Measurements from ENCODE around the gene GFRA1.

DNA sequence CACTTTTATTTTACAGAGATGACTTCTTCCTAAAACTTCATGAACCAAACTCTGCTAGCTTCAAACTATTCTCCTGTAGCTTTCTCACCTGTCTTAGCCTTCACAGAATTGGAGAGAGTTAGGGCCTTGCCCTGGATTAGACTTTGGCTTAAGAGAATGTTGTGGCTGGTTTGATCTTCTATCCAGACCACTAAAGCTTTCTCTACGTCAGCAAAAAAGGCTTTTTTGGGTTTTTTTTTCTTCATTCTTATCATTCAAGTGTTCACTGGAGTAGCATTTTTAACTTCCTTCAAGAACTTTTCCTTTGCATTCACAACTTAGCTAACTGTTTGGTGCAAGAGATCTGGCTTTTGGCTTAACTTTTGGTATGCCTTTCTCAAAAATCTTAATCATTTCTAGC lies 31.9 kb upstream of the GFRA1 start:
- no peak for TF ChIP-seq POLR2A (IDR thresholded peaks at IDR 0.05)
- TF ChIP-seq, protein P1, sequence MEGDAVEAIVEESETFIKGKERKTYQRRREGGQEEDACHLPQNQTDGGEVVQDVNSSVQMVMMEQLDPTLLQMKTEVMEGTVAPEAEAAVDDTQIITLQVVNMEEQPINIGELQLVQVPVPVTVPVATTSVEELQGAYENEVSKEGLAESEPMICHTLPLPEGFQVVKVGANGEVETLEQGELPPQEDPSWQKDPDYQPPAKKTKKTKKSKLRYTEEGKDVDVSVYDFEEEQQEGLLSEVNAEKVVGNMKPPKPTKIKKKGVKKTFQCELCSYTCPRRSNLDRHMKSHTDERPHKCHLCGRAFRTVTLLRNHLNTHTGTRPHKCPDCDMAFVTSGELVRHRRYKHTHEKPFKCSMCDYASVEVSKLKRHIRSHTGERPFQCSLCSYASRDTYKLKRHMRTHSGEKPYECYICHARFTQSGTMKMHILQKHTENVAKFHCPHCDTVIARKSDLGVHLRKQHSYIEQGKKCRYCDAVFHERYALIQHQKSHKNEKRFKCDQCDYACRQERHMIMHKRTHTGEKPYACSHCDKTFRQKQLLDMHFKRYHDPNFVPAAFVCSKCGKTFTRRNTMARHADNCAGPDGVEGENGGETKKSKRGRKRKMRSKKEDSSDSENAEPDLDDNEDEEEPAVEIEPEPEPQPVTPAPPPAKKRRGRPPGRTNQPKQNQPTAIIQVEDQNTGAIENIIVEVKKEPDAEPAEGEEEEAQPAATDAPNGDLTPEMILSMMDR (IDR thresholded peaks at IDR 0.05) = no peak
